MCF 10A (cell line): Measurements from ENCODE around the gene B3GAT3. TPM values are rescaled to one million over a fixed set of nuclear protein-coding genes. Genes with fewer than 3 reads are reported as not detected.
A peak's percentile ranks its signal among the peaks of the same experiment; 100 is the strongest.

ENCODE experiments used
- BruUV-seq: library from RNA; stranded (reverse); fragments of 400-500 nt; replicated peaks from 2 replicates; lab custom pipeline; 2021; lab: Mats Ljungman, UMichigan
- CTCF ChIA-PET: fragments of 300-600 bp; sonication (Branson Sonifier 250); formaldehyde crosslinking; extraction: SDS; loops from one replicate; lab custom pipeline; 2021; ENCODE audit warnings: antibody characterized with exemption, inconsistent platforms; lab: Yijun Ruan, JAX
- POLR2A ChIA-PET: fragments of 300-600, 350-650 bp; sonication (Branson Sonifier 250); formaldehyde crosslinking; extraction: SDS; loops from one replicate; lab custom pipeline; 2020; ENCODE audit warnings: antibody characterized with exemption, inconsistent platforms; lab: Yijun Ruan, JAX
- DNase-seq: peaks from one replicate; pipeline ENCODE4 v3.0.0-alpha.2; 2018; ENCODE audit not compliant: unreplicated experiment
- H3K27ac Mint-ChIP-seq: one replicate; pipeline ENCODE4 v1.8.0; 2022; ENCODE audit warnings: mild to moderate bottlenecking, low read depth, mixed read lengths; ENCODE audit not compliant: unreplicated experiment
- H3K27me3 Mint-ChIP-seq: one replicate; pipeline ENCODE4 v1.8.0; 2022; ENCODE audit warnings: mixed read lengths; ENCODE audit not compliant: insufficient read depth, unreplicated experiment
- H3K36me3 Mint-ChIP-seq: one replicate; pipeline ENCODE4 v1.8.0; 2022; ENCODE audit warnings: mild to moderate bottlenecking, moderate library complexity, mixed read lengths; ENCODE audit not compliant: insufficient read depth, unreplicated experiment
- H3K4me1 Mint-ChIP-seq: one replicate; pipeline ENCODE4 v1.8.0; 2022; ENCODE audit warnings: mixed read lengths; ENCODE audit not compliant: insufficient read depth, unreplicated experiment
- H3K4me3 Mint-ChIP-seq: one replicate; pipeline ENCODE4 v1.8.0; 2022; ENCODE audit warnings: mild to moderate bottlenecking, moderate library complexity, mixed read lengths; ENCODE audit not compliant: unreplicated experiment
- H3K9me3 Mint-ChIP-seq: one replicate; pipeline ENCODE4 v1.8.0; 2022; ENCODE audit warnings: mixed read lengths; ENCODE audit not compliant: unreplicated experiment
- CTCF ChIP-seq: fragments of 200-600 bp; IDR thresholded peaks from one replicate; pipeline ENCODE4 v1.8.0; 2022; ENCODE audit warnings: antibody characterized with exemption, mild to moderate bottlenecking; ENCODE audit not compliant: unreplicated experiment
- intact Hi-C: fragments of 100-400 bp; cut with micrococcal nuclease; formaldehyde crosslinking; loops from 2 replicates; pipeline ENCODE4 v1.14.1; 2022
- total RNA-seq: library from RNA; stranded (reverse); gene quantifications from 2 replicates; pipeline ENCODE4 v1.2.3, GENCODE V29; 2022

The B3GAT3 gene
- total RNA-seq, 1 experiment from 2014 or later = 42.4 TPM

GRCh38 chr11:62601372-62602140 lies 20.2 kb downstream of the B3GAT3 start, which contains the start of gene MTA2:
Gene MTA2, minus strand, starts transcription at chr11:62601865. Its CDS starts 415 bp downstream, at chr11:62601450.
- peak; percentile 98 for DNase-seq
- TF ChIP-seq CTCF = no peak
- intact Hi-C loops = no loop called here
- CTCF ChIA-PET = interaction anchor here (0.6 to 0.8 kb wide), 3 partner anchors 10 to 1753 kb away, joined by 3 to 4 read pairs (median 4); no protein-coding TSS in a partner anchor
- Mint-ChIP-seq H3K27me3 (no peaks in the 10 kb centered on the region), H3K4me1 (peaks cover 38% of the 10 kb centered on the region), H3K9me3 (no peaks in the 10 kb centered on the region), H3K36me3 (peaks cover 70% of the 10 kb centered on the region), H3K27ac (peak within 1 kb of the TSS; percentile 96), H3K4me3 (peak within 1 kb of the TSS; percentile 86)
- no TSS peak for BruUV-seq
- POLR2A ChIA-PET = interaction anchor here (0.6 to 5.2 kb wide), 26 partner anchors 10 to 1577 kb away, joined by 3 to 152 read pairs (median 7); partner anchors contain the start of genes AHNAK, B3GAT3, C11orf98 and CSKMT

GRCh38 chr11:62601122-62601371 lies 20.7 kb downstream of the B3GAT3 start:
- Mint-ChIP-seq H3K4me1 (peaks cover 38% of the 10 kb centered on the region), H3K27me3 (no peaks in the 10 kb centered on the region), H3K4me3 (peak overlapping the region; percentile 86), H3K9me3 (no peaks in the 10 kb centered on the region), H3K27ac (peak overlapping the region; percentile 96), H3K36me3 (peaks cover 71% of the 10 kb centered on the region)
- peak; percentile 31 for DNase-seq
- CTCF ChIA-PET = interaction anchor here (0.8 to 1.5 kb wide), 2 partner anchors 11 kb away, joined by 3 to 4 read pairs; no protein-coding TSS in a partner anchor
- POLR2A ChIA-PET = interaction anchor here (0.6 to 5.2 kb wide), 25 partner anchors 10 to 255 kb away, joined by 3 to 152 read pairs (median 11); partner anchors contain the start of genes AHNAK, B3GAT3, C11orf98 and CSKMT
- no peak for TF ChIP-seq CTCF
- BruUV-seq = no TSS peak
- intact Hi-C loops = no loop called here

GRCh38 chr11:62600367-62601121 lies 21.2 kb downstream of the B3GAT3 start:
- BruUV-seq = TSS peak; percentile 95
- H3K4me3 Mint-ChIP-seq = peak overlapping the region; percentile 86
- CTCF ChIA-PET = interaction anchor here (0.7 to 1.5 kb wide), 5 partner anchors 11 to 54 kb away, joined by 3 to 4 read pairs (median 3); partner anchors contain the start of genes EML3, GANAB and ROM1
- peaks cover 71% of the 10 kb centered on the region for H3K36me3 Mint-ChIP-seq
- H3K9me3 Mint-ChIP-seq = no peaks in the 10 kb centered on the region
- intact Hi-C loops = no loop called here
- TF ChIP-seq CTCF = no peak
- peak; percentile 11 for DNase-seq
- peaks cover 38% of the 10 kb centered on the region for H3K4me1 Mint-ChIP-seq
- POLR2A ChIA-PET = interaction anchor here (0.6 to 5.2 kb wide), 27 partner anchors 10 to 256 kb away, joined by 3 to 152 read pairs (median 8); partner anchors contain the start of genes AHNAK, B3GAT3, C11orf98 and CSKMT
- peak overlapping the region; percentile 96 for H3K27ac Mint-ChIP-seq
- H3K27me3 Mint-ChIP-seq = no peaks in the 10 kb centered on the region
